ENCODE results near the gene CAPN12.

CAPN12 gene

DNA sequence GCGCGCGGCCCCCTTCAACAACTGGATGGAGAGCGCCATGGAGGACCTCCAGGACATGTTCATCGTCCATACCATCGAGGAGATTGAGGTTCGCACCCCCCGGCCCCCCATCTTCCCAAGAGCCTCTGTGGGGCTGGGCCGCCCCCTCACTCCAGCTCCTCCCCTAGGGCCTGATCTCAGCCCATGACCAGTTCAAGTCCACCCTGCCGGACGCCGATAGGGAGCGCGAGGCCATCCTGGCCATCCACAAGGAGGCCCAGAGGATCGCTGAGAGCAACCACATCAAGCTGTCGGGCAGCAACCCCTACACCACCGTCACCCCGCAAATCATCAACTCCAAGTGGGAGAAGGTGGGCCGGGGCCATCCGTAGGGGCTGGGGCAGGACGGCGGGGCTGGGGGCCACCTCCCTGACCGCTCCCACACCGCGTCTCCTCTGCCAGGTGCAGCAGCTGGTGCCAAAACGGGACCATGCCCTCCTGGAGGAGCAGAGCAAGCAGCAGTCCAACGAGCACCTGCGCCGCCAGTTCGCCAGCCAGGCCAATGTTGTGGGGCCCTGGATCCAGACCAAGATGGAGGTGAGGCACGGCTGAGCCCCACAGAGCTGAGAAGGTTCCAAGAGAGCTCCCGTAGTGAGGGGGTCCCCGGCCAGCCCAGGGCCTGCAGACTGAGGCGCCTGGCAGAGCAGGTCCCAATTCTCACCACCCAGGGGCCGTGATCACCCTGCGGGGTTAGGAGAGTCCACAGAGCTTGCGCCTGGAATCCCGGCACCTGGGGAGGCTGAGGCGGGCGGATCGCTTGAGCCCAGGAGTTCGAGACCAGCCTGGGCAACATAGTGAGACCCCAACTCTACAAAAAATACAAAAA lies 20.1 kb downstream of the CAPN12 start:
- no peak for DNase-seq

DNA sequence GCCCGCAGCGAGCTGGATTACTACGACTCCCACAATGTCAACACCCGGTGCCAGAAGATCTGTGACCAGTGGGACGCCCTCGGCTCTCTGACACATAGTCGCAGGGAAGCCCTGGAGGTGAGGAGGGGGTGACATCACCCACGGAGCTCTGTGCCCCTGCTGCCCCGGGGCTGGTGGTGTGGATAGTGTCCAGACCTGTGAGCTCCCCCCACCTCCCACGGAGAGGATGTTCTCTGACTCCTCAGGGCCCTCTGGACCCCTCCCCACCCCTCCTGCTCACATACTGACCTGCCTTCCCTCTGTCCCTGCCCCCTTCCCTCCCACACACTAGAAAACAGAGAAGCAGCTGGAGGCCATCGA lies 20.7 kb downstream of the CAPN12 start:
- DNase-seq: no peak

DNA sequence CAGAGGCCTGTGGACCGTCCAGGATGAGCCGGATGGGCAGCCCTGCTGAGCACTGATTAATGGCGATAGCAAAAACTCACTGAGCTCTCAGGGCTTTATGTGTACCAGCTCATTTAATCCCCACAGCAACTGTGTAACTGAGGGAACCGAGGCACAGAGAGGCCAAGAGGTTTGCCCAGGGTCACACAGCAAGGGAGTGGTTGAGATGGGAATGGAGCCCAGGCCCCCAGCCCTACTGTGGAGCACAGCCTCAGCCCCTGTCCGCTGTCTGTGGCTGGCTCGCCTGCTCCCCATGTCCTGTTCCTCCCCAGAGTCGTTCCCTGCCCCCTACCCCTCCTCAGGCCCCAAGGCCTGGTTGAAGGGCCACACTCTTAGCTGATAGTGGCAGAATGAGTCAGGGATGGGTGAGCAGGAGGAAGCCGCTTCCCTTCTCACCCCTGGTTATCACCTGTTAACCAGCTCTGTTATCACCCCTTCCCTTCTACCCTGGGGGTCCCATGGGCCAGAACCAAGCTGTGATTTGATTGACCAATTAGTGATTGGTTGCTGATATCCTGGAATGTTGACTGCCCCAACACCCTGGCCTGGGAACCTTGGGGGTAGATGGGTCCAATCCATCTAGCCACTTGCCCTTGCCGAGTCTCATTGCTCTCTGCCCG lies 21.2 kb downstream of the CAPN12 start:
- no peak for DNase-seq

DNA sequence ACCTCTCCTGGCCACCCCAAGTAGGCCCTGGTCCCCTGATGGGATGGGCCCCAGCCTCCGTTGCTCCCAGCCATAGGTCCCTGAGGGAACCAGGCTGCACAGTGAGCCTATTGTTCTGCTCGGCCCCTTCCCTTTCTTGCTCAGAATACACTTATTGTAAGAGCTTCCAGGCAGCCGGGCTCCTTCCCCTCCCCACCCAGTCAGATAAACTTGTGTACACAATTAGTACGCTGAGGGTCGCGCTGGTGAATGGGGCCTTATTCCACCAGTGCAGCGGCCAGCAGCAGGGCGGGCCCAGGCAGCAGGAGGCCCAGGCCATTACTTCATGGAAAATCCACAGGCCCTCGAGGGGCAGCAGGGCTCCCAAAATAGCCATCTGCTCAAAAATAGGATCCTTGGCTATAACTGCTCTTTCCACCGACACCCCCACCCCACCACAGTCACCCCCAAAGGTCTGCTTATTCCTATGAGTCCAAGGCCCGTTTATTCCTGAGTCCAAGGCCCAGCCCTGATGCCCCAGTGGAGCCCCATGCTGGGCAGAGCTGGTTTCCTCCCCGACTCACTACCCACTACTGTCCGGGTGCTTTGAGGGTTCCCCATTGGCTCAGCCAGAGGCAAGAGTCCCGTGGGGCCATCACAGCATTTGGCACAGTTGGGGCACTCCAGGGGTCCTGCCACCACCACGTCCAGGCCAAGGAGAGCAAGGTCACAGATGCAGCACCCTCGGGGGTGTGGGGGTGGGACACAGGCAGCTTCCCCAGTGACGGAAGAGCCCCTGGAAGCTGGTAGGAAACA lies 22.1 kb downstream of the CAPN12 start:
- no peak for DNase-seq

DNA sequence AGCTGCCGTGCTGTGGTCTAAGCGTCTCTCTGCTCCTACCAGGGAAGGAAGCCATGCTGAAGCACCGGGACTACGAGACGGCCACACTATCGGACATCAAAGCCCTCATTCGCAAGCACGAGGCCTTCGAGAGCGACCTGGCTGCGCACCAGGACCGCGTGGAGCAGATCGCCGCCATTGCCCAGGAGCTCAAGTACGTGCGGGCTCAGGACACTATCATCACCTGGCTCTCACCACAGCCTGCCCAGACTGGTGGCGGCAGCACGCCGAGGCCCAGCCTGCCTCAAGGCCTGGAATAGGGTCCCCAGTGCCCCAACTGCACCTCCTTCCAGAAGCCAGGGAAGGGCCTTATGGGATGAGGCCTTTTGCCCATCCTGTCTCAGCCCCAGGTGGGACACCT lies 22.8 kb downstream of the CAPN12 start:
- no peak for DNase-seq

DNA sequence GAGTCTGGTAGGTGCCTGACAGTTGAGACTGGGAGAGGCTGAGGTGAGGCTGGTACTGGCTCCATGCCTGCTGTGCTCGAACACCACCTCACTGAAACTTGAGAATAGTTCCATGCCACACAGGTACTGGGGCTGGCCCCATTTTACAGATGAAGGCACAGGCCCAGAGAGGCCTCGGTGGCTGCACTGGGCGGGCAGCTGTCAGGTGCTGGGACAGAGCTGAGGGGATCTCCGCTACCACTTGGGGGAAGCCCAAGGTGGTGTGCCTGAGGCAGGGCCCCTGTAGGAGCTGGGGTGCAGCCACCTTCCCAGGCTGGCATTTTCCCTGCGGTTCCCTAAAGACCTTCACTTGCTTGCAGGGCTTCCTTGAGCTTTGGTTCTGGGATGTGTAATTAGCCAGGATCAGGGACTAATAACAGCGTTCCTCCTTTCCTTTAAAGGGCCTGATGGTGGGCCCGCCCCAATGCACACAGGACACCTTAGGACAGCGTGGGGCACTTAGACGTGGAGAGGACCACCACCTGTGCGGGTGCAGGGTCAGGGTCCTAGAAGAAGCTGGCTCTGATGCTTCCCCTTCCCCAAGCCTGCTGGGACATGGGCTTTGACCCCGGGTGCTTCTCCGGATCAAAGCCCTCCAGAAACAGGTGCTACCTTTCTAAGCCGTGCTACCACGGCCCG lies 23.6 kb downstream of the CAPN12 start:
- no peak for DNase-seq

DNA sequence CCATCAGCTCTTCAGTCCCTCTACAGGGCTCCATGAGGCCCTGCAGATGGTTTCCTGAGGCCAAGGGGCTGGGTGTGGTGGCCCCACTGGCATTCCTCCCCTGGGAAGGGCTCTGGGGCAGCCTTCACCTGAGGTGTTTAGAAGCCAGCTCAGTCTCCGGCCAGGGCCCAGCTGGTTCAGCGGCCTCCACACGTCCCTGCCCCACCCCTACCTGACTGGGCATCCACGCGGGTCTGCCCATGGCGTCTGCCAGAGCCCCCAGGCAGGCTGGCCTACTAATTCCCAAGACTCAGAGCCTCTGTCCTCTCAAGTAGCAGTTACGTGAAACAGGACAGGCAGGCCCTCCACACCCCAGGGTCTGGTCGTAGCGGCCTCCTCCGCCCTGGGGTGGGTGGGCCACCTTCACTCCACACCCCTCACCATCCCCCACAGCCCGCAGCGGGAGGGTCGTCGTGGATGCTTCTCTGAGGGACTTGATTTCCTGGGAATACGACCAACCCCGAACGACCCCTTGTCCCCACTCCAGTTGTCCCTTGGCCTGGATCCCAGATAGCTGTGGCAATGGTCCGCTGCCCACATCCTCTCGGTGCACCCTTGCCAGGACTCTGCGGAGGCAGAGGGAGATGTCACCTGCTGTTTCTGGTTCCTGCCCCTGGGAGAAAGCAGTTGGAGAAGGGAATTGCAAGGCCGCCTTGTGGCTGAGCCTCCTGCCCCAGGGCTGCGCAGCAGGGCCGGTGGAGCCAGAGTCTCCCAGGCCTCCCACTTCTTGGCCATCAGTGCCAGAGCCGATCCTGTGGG lies 24.3 kb downstream of the CAPN12 start:
- no peak for DNase-seq

DNA sequence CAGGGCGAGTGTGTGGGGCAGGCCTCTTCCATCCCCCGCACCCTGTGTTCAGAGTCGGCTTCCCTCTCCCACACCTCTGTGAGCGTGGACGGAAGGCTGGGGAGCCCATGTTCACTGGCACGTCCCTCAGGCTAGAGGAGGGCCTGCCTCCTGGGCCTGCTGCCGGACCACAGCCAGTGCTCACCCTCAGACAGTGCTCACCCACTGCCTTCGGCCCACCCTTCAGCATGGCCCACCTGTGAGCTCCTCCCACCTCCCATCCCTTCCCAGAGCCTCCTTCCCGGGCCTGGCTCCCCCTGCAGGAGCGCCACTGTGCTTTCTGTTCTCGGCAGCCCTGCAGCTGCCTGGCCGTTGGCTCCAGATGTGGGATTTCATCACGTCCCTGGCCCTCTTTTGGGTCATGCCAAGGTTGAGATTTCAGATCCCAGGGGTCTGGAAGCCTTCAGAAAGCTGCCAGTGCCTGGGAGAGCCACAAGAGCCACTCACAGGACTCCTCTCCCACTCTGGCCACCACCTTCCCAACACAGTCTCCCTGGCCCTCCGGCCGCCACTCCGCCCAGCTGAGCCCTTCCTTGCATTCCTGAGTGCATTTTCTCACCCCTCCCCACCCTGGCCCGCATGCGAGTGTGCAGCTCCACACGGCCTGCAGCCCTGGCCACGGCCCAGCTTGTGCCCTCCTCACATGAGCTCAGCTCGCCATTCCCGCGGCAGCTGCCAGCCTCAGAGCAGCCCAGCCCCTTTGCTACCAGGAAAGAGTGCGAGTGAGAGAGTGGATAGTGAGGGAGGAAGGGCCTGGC lies 25.3 kb downstream of the CAPN12 start:
- peak; percentile 52 for DNase-seq

DNA sequence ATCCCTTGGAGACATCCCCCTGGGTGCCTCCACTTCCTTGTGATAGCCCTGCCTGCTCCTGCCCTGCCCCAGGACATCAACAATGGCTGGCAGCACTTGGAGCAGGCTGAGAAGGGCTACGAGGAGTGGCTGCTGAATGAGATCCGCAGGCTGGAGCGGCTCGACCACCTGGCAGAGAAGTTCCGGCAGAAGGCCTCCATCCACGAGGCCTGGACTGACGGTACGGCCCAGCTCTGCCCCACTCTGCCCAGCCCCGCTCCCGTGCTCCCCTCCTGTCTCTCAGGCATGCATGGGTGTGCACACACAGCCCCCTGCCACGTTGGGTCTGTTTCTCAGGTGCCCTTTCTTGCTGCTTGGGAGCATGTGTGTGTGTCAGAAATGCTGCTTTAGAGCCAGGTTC lies 26.4 kb downstream of the CAPN12 start:
- no peak for DNase-seq

DNA sequence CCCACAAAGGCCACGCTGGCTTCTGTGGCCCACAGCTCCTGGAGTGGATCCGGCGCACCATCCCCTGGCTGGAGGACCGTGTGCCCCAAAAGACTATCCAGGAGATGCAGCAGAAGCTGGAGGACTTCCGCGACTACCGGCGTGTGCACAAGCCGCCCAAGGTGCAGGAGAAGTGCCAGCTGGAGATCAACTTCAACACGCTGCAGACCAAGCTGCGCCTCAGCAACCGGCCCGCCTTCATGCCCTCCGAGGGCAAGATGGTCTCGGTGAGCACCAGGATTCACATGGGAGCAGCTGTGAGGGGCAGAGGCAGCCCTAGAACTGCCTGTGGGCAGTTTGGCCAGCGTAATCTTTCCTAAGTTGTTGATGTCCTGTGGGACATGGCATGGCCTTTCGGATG lies 27.2 kb downstream of the CAPN12 start:
- no peak for DNase-seq

DNA sequence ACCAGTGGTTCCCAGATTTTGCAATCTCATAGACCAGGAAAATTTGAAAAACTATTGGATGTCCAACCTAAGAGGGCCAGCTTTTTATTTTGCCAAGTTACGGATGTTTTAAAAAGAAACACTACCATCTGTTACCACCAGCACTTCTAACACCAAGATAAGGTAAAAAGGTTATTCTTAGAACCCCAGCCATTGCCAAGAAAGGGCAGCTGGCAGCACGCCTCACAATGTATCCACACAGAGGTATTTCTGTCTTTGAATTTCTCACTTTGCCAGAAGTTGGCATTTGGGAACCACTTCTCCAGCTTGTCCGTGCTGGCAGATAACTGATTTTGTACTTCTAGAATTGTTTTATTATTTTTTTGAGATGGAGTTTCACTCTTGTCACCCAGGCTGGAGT lies 28.7 kb downstream of the CAPN12 start:
- no peak for DNase-seq

DNA sequence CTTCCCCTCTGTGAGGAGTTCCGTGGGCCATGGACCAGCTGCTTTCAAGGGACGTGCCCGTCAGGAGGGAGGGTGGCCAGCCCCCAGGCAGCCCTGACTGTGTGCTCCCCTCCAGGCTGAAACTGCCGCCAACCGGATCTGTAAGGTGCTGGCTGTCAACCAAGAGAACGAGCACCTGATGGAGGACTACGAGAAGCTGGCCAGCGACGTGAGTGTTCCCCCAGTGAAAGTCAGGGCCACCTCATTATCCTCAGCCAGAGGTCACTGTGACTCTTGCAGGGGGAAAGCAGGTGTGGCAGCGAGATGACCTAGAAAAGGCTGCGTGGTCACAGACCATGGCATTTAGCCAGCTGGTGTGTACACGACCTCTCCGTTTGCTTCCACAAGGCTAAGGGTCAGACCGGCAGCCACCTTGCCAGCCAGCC lies 29.9 kb downstream of the CAPN12 start:
- DNase-seq: no peak

DNA sequence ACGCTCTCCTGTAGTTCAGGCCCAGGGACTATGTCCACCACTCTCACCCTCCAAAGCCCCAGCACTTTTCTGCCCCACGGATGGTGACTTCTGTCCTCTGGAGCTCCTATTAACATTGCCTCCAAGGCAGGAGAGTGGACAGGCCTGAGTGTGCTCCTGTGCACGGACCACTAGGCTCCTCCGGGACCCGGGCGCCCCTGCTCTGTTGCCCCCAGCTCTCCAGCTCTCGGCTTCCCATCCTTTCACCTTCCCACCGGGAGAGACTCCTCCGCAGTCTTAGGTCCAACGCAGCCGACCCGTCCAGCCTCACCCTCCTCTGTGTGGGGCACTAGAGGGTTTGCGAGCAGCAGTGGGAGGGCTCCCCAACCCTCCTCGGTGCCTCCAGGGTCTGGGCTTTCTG lies 30.4 kb downstream of the CAPN12 start:
- DNase-seq: no peak

DNA sequence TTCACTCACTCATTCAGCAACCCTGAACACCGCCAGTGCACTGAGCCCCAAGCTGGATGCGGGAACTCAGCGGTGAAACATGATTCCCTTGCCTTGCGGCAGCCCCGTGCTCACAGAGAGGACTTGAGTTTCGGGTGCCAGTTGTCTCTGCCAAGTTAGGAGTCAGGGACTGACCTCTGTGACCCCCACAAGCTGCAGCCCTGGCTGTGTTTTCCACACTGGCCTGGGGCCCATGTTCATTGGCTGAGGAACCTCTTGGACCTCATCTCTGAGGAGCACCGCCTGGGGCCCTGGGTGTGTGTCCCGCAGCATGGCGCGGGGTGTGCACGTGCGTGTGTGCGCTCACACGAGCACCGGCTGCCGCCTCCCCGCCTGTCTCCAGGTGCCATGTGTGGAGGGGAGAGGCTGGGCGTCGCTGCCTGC lies 31.0 kb downstream of the CAPN12 start:
- DNase-seq: no peak

DNA sequence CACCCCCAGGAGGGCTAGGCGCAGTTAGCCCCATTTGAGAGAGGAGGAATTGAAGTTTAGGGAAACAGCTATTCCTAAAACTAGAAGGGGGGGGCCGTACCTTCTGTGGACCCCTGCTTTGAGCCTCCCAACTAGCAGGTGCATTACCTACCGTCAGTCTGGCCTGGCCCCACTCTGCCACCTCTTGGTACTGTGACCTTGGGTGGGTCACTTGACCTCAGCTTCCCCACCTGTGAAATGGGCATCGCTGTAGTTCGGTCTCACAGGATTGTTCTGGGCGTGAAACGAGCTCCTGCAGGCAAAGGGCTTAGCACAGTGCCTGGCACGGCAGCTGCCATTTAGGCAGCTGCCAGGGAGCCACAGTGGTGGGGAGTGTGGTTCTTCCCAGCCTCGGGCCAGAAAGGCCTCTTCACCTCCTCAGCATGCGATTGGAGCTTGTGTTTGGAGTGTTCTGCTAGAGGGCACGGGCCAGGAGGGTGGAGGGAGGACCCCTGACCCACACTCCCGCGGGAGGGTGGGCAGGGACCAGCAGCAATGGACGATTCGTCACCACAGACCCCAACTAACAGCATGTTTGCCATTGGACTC lies 32.0 kb downstream of the CAPN12 start:
- no peak for DNase-seq

DNA sequence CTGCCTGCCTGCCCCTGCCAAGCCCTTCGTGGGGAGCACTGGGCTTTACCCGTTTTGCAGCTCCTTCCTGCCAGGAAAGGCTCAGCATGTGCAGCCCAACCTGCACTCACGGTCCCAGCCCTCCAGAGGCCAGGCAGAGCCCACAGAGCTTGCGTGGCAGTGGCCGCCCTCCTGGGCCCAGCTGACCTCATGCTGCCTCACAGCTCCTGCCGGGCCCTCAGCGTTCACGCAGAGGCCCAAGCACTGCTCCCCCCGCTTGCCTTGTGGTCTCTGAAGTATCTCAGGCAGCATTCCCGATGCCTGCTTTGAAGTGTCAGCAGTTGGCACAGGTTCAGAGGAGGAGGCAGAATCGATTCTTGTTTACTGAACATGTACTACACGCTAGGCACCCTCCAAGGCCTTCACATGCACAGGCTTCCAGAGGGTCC lies 32.5 kb downstream of the CAPN12 start:
- DNase-seq: peak; percentile 96

DNA sequence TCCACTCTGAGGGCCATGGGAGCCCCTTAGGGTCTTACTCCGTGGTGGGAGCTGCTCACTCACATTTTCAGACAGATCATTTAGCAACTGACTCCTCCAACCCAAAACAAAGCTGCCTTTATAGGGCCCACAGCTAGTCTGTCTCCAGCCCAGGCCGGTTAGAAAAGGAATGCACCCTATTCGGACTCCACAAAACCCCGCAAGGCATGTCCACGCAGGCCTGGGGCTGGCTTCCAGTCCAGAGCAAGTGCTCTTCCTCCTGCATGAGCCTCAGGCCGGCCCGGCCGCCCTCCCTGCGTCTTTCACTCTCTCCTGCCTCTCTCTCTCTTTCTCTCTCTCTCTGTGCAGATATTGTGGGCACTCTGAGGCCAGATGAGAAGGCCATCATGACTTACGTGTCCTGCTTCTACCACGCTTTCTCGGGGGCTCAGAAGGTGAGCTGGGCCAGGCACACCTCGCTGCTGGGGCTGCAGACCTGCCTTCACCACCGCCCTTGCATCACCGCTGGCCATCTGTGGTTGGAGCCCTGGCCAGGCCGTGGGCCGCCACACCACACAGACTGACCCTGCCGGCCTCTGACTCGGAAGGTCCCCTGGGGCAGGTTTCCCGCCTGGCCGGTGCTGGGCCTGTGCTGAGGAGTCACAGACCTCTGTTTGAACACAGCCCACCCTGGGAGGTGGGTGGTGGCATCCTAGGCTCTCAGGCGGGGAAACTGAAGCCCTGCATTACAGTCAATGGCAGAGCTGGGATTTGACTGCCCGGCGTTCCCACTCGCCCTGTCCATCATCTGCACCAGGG lies 33.1 kb downstream of the CAPN12 start:
- no peak for DNase-seq

DNA sequence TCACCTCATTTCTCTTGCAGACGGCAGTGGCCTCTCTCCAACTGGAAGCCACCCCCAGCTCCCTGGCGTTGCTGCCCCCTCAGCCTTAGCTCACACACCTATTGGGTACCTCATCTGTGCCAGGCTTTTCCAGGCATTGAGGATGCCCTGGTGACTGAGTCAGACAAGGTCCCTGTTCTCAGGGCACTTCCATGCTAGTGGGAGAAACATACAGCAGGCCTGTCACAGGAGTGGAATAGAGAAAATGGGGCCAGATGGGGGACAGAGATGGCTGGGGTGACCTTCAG lies 33.9 kb downstream of the CAPN12 start:
- no peak for DNase-seq

DNA sequence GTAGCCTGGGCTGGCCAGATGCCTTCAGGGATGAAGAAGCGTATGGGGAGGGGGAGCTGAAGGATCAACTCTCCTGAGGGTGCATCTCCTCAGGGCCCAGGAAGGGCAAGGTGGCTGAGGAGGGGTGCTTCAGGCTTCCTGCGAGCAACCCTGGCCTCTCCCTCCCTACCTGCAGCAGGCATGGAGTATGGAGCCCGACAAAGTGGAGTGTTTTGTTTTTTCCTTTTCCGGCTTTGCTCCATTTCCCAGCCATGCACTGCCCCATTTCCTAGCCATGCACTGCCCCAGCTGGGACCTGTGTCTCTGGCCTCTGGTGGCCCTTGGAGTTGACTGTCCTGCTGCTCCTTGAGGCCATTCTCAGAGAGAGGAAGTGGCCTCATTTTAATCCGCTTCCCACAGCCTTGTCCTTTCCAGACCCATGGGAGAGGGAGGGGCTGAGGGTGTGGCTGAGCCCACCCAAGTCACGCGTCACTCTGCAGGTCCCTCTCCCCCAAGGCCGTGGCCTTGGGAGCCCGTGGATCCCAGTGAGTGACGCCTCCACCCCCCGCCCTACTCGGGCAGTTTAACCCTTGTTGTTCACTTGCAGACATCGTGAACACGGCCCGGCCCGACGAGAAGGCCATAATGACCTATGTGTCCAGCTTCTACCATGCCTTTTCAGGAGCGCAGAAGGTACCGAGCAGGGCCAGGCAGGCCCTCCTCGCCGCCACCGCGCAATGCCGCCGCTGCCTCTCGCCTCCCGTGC lies 34.4 kb downstream of the CAPN12 start:
- DNase-seq: no peak

DNA sequence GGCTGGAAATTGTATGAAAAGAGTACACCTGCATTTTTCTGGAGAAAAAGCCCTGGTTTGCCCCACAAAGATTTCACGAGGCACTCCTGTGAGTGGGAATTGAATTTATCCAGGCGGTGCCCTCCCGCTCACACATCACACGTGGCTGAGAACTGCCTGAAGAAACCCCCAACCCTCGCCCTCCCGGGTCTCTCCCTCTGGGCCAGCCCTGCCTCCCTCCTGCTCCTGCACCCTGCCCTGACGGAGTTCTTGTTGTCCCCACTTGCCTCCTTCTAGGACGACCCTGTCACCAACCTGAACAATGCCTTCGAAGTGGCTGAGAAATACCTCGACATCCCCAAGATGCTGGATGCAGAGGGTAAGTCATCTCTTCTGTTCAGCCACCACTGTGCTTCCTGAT lies 35.2 kb downstream of the CAPN12 start:
- no peak for DNase-seq
